ENCODE measurements around the gene PSMD6.

PSMD6 gene

DNA sequence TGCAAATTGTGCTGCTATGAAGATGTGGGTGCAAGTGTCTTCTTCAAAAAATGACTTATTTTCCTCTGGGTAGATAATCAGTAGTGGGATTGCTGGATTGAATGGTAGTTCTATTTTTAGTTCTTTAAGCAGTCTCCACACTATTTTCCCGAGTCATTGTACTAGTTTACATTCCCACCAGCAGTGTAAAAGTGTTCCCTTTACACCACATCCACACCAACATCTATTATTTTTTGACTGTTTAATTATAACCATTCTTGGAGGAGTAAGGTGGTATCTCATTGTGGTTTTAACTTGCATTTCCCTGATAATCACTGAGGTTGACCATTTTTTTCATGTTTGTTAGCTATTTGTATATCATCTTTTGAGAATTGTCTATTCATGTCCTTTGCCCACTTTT is 19.7 kb upstream of the PSMD6 start:
- no peak for DNase-seq

GRCh38 chr3:64039981-64040733 is 16.9 kb upstream of the PSMD6 start:
- no peak for DNase-seq

DNA sequence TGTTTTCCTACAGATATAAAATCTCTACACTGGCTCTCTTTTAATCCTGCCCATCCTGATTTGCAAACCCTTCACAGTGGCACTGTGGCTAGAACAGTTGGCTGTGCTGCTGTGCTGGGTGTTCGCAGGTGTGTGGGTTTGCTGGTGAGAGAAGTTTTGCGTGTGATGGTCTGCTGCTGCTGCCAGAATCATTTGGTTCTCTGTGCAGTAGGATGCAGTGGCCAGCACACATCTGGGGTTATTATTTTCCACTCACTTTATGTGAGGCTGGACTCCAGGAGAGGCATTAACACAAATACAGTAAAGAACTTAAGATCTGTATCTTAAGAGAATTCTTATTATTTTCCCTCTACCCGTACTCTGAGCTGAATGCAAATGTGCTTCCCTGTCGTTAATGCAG is 16.0 kb upstream of the PSMD6 start:
- DNase-seq = no peak

GRCh38 chr3:64038253-64038767 is 15.0 kb upstream of the PSMD6 start:
- no peak for DNase-seq

DNA sequence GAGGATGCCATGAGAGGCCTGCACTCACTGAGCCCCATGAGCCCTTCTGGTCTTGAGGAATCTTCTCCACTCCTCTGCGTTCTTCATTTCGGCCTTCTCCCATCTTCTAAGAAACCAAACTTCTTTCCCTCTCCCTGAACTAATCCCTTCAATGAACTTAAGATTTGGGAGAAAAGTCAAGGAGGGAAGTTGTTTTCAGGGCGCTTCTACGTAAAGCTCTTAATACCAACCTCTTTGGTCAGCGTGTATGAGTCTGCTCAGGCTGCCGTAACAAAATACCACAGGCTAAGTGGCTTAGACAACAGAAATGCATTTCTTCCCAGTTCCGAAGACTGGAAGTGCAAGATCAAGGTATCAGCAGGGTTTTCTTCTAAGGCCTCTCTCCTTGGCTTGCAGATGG is 13.8 kb upstream of the PSMD6 start:
- DNase-seq = no peak

- DNase-seq = no peak
Measured at GRCh38 chr3:64033069-64033468, 9.8 kb upstream of the PSMD6 start.

DNA sequence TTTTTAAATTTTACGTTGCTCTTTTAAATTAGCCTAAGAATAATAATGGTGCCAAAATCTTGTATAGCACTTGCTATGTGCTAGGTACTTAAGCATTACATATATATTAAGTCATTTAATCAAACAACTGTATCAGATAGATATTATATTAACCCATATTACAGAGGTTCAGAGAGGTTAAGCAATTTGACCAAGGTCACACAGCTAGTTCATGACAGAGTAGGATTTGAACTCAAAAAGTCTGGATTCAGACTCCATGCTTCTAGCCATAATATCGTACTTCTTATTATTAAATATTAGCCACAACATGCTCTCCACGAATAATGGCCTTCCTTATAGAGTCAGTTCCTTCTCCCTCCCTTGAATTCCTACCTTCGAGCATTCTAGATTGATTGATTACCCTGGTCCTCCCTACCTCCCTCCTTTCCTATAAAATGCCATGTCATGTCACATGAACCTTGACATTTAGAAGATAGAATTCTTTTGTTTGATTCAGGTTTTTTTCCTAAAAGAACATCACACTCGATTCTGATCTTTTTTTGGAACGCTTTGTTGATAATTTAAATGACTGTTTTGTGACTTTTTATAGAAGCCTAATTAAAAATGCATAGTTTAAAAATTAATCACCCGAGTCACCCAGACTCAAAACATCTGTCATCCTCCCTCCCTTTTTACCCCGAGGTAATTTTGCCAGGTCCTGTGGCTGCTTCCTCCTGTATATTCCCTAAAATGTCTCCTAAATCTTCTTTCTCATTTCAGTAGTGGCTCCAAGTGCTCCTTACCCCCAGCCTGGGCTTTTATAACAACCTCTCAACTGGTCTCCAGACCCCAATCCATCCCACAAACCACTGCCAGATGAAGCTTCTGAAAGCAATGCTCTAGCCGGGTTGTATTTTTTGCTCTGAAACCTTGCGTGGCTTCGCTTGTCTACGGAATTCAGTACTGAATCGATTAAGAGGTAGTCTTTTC is 8.5 kb upstream of the PSMD6 start:
- DNase-seq = no peak

GRCh38 chr3:64030741-64031140 is 7.4 kb upstream of the PSMD6 start:
- DNase-seq = peak; percentile 83

- DNase-seq = no peak
Measured at GRCh38 chr3:64029287-64029686, 6.0 kb upstream of the PSMD6 start.

DNA sequence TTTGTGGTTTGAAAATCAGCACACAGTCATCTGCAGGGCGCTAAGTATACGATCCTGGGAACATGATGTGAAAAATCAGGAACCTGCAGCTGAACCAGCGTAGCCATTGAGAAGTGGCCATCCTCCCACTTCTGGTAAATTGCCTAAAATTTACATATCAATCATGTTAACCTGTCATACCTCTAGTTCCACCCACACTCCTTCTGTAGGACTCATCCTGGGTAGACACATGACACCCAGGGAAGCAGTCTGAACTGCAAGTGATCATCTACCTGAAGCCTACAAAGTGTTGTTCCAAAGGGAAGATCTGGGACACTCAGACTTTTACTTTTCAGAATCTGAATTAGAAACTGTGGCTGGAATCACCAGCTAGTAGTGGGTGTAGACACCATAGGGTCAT is 5.5 kb upstream of the PSMD6 start:
- DNase-seq = no peak

DNA sequence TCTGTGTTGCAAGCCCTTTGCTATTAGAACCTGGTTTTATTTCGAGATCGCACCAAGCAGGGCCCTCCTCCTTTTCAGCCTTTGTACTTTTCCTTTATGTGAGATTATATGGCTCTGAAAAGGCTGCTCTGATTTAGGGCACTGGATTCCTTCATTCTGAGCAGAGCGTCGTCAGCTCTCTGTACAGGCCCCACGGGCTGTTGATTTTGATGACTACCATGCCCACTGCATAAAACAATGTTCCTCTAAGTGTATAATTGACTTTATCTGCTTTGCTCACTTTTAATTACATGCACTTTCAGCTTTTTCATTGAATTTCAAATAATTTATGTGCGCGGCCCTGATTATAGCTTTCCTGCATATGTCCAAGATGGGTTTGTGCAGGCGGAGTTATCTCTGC is 4.4 kb upstream of the PSMD6 start:
- no peak for DNase-seq

- DNase-seq = no peak
Measured at GRCh38 chr3:64026346-64026745, 3.1 kb upstream of the PSMD6 start.

GRCh38 chr3:64023861-64024223 is 548 bp upstream of the PSMD6 start:
- DNase-seq = no peak

DNA sequence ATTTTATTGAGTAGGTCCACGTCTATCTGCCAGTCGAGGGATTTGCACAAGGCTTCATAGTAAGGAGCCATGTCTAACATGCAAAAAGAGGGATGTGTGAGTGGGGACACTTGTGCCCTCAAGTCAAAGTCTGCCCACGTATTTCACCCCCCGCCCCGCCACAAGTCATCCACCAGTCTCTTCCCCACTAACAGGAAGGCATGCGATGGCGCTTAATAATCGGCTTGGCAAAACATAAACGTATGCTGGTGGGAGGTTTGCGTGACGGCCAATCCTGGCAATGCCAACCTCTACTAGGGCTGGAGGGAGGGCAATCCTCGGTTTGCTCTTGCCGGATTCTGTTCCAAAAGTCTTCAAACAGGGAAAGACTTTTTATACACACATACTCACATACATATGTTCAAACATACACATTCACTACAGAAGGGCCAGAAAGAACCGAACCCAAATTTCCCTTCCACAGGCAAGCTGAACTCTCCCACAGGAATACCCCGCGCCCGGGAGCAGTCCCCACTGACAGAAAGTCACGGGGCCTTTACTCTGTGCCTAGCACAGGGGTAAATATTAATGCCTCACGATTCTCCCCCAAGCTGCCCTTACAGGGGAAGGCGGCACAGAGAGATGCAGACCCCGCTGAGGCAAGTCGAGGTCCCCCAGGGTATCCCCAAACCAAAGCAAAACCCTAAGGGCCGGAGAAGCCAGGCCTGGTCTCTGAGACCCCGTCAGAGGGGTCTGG is 675 bp downstream of the PSMD6 start:
- no peak for DNase-seq

DNA sequence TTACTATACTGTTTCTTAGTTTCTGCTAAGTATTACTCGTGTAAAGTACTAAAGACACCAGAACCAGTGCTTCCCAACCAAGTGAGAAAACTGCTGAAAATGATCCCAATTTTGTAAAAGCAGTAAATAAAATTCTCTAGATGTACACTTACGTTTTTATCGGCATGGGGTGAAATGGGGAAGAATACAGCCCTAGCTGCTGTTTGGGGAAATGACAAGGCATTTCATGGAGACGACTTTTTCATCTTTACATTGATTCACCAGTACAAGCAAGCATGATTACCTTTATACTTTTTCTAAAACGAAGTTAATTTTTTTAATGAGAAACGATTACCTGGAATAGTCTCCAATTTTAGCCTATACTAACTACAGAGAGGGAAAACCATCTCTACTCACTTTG is 1.4 kb downstream of the PSMD6 start:
- DNase-seq = no peak

- no peak for DNase-seq
Measured at GRCh38 chr3:64019879-64020278, 3.4 kb downstream of the PSMD6 start.

DNA sequence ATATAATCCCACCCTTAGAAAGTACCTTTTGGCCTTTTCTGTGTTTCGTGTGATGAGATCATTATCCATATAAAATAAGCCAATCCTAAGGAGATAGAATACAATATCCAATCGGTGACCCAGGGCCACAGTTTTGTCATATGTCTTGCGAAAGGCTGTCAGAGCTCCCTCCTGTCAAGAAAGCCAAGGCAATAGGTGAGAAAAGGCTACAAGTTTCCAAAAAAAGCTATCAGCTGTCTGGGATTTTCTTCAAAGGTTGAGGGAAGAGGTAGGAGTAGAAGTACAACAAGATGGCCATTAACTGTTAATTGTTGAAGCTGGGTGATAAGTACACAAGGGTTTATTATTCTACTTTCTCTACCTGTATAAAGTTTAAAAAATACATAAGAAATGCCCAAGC is 4.0 kb downstream of the PSMD6 start:
- DNase-seq = no peak

DNA sequence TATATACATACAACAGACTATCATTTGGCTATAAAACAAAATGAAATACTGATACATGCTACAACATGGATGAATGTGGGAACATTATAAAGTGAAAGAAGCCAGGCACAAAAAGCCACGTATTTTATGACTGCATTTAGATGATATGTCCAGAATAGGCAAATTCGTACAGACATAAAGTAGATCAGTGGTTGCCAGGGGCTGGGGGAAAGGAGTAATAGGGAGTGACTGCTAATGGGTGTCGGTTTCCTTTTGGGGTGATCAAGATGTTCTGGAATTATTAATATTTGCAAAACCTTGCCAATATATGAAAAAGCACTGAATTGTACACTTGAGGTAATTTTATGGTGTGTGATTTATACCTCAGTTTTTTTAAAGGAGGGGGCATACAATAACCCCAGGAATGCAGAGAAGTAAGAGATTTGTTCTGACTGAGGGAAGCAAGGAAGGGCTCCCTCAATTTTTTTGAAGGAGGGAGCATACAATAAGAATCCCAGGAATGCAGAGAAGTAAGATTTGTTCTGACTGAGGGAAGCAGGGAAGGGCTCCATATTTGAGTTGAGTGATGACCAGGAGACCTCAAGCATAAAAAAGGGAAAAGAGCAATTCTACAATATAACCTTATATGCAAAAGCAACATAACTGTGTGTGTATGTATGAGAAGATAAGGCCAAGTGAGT is 6.2 kb downstream of the PSMD6 start:
- no peak for DNase-seq

- DNase-seq = no peak
Measured at GRCh38 chr3:64011685-64012084, 11.6 kb downstream of the PSMD6 start.

- no peak for DNase-seq
Measured at GRCh38 chr3:64010199-64010598, 13.1 kb downstream of the PSMD6 start.

GRCh38 chr3:64009528-64009927 is 13.8 kb downstream of the PSMD6 start:
- no peak for DNase-seq

DNA sequence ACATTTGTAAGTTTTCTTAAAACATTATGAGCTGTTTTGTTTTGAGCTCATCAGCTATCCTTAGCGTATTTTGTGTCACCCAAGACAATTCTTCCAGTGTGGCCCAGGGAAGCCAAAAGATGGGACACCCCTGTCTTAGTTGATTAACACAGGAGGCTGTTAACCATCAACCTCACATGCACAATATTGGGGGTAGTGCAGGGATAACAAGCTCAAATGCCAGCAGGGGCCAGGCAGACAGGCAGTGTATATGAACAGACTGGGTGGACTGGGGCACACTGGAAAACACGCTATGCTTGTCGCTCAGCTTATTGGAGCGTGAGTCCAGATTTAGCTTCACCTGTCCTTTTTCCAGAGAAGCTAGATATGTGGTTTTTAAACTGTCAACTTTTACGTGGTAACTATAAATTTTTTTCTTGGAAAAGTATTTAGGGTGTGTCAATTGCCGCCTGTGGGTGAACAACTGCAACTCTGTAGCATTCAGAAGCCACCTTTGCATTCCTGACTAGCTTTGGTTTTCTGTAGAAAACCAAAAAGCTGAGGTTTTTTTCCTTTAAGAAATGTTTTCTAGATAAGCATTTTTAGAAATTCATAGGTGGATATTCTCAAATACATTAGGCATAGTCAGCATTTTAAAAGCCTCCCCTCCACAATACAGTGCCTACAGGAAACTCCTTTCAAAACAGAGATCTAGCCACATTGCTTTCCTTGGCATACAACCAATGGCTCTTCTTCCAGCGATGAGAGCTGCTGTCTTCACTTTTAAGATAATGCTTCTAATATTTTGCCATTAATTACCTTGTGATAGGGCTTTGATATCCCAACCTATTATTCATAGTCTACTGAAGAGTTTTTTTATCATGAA is 14.6 kb downstream of the PSMD6 start:
- no peak for DNase-seq
